ENCODE results near the gene C2orf92.

Gene C2orf92

GRCh38 chr2:97656905-97657587 lies 12.5 kb upstream of the C2orf92 start:
- peaks cover 64 to 68% of the 10 kb centered on the region in 2 experiments for H3K36me3 ChIP-seq (ENCODE audit: control insufficient read depth in 1 of 2, insufficient read depth in 2 of 2, low read depth in 1 of 2, low read length in 2 of 2)
- H2BK12ac ChIP-seq (ENCODE audit: low read length in 2 of 2) = no peak overlapping the region
- no peak overlapping the region for H3K14ac ChIP-seq (ENCODE audit: low read length in 2 of 2)
- no peak for DNase-seq
- H4K8ac ChIP-seq (ENCODE audit: low read length) = no peak overlapping the region
- H3K4me3 ChIP-seq (ENCODE audit: insufficient read depth in 1 of 2, low read depth in 1 of 2, low read length in 2 of 2) = no peak overlapping the region
- no peak overlapping the region for H3K23ac ChIP-seq (ENCODE audit: low read length in 2 of 2)
- no peak overlapping the region for H3K4ac ChIP-seq (ENCODE audit: low read depth in 1 of 2, low read length in 2 of 2)
- H2BK120ac ChIP-seq (ENCODE audit: low read depth, low read length) = no peak overlapping the region
- H3K9ac ChIP-seq (ENCODE audit: low read length) = no peak overlapping the region
- no peaks in the 10 kb centered on the region for H3K27me3 ChIP-seq (ENCODE audit: control insufficient read depth in 1 of 2, insufficient read depth in 1 of 2, low read length in 2 of 2)
- no peak overlapping the region for H3K27ac ChIP-seq (ENCODE audit: low read length, poor library complexity, severe bottlenecking)
- H2BK15ac ChIP-seq (ENCODE audit: low read depth, poor library complexity, severe bottlenecking) = no peak overlapping the region
- H3K4me2 ChIP-seq (ENCODE audit: low read length, poor library complexity, severe bottlenecking) = no peak overlapping the region
- WGBS = 91% methylated on average over 15 of the region's 15 CpGs
- H3K4me1 ChIP-seq (ENCODE audit: control insufficient read depth, insufficient read depth, low read depth, low read length) = peaks cover 21% of the 10 kb centered on the region
- no peak overlapping the region for H3K18ac ChIP-seq (ENCODE audit: low read depth in 1 of 2, low read length in 2 of 2)
- H2AFZ ChIP-seq (ENCODE audit: low read depth, low read length) = no peak overlapping the region
- H3K79me1 ChIP-seq (replicated peaks; ENCODE audit: low read length, poor library complexity, severe bottlenecking) = peaks cover 25% of the 10 kb centered on the region
- no peak overlapping the region for H2AK5ac ChIP-seq (ENCODE audit: low read length, severe bottlenecking)
- H3K9me3 ChIP-seq (ENCODE audit: control insufficient read depth, low read length) = peaks cover 18% of the 10 kb centered on the region
- no peak overlapping the region for H2BK5ac ChIP-seq (ENCODE audit: low read depth, low read length, poor library complexity, severe bottlenecking)
- no peak overlapping the region for H4K91ac ChIP-seq (ENCODE audit: low read length)

- Histone ChIP-seq H2AK5ac (ENCODE audit: low read length, severe bottlenecking) (no peak overlapping the region), H2BK12ac (ENCODE audit: low read length in 2 of 2) (no peak overlapping the region), H4K8ac (ENCODE audit: low read length) (no peak overlapping the region), H3K4me1 (ENCODE audit: control insufficient read depth, insufficient read depth, low read depth, low read length) (peaks cover 25% of the 10 kb centered on the region), H3K27me3 (ENCODE audit: control insufficient read depth in 1 of 2, insufficient read depth in 1 of 2, low read length in 2 of 2) (no peaks in the 10 kb centered on the region), H3K27ac (ENCODE audit: low read length, poor library complexity, severe bottlenecking) (no peak overlapping the region), H2BK5ac (ENCODE audit: low read depth, low read length, poor library complexity, severe bottlenecking) (no peak overlapping the region), H3K14ac (ENCODE audit: low read length in 2 of 2) (no peak overlapping the region), H2AFZ (ENCODE audit: low read depth, low read length) (no peak overlapping the region), H3K23ac (ENCODE audit: low read length in 2 of 2) (no peak overlapping the region), H3K4me3 (ENCODE audit: insufficient read depth in 1 of 2, low read depth in 1 of 2, low read length in 2 of 2) (no peak overlapping the region), H2BK120ac (ENCODE audit: low read depth, low read length) (no peak overlapping the region), H3K9me3 (ENCODE audit: control insufficient read depth, low read length) (peaks cover 17% of the 10 kb centered on the region), H3K4ac (ENCODE audit: low read depth in 1 of 2, low read length in 2 of 2) (no peak overlapping the region), H3K36me3 (ENCODE audit: control insufficient read depth in 1 of 2, insufficient read depth in 2 of 2, low read depth in 1 of 2, low read length in 2 of 2) (peaks cover 62 to 64% of the 10 kb centered on the region in 2 experiments), H2BK15ac (ENCODE audit: low read depth, poor library complexity, severe bottlenecking) (no peak overlapping the region), H4K91ac (ENCODE audit: low read length) (no peak overlapping the region), H3K79me1 (replicated peaks; ENCODE audit: low read length, poor library complexity, severe bottlenecking) (peaks cover 25% of the 10 kb centered on the region), H3K18ac (ENCODE audit: low read depth in 1 of 2, low read length in 2 of 2) (no peak overlapping the region), H3K9ac (ENCODE audit: low read length) (no peak overlapping the region), H3K4me2 (ENCODE audit: low read length, poor library complexity, severe bottlenecking) (no peak overlapping the region)
- WGBS = 98% methylated on average over 36 of the region's 37 CpGs
- DNase-seq = no peak
These were observed 11.4 kb upstream of the C2orf92 start for GRCh38 chr2:97657986-97658690.

DNA sequence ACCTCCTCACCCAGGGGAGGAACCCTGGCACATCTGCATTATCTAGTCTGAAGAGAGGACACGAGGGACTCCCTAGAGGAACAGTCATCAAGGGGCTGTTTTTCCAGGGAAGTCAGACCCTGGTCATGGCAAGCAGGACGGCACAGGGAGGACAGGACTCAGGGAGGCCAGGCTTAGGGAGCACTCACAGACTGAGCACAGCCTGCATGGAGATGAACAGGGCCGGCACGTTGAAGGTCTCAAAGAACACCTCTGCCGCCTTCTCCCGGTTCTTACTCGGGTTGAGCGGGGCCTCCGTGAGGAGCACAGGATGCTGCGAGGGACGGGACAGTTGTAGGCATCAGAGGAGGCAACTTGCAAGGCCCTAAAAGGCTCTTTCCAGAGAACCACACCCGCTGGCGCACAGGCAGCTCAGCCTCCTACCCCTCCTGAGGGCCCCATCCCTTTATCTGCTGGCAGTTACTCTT lies 10.8 kb upstream of the C2orf92 start:
- no peaks in the 10 kb centered on the region for H3K27me3 ChIP-seq (ENCODE audit: control insufficient read depth in 1 of 2, insufficient read depth in 1 of 2, low read length in 2 of 2)
- no peak overlapping the region for H3K9ac ChIP-seq (ENCODE audit: low read length)
- DNase-seq = no peak
- no peak overlapping the region for H2AK5ac ChIP-seq (ENCODE audit: low read length, severe bottlenecking)
- no peak overlapping the region for H3K4me3 ChIP-seq (ENCODE audit: insufficient read depth in 1 of 2, low read depth in 1 of 2, low read length in 2 of 2)
- WGBS = 97% methylated on average over 11 of the region's 13 CpGs
- H2BK15ac ChIP-seq (ENCODE audit: low read depth, poor library complexity, severe bottlenecking) = no peak overlapping the region
- H3K14ac ChIP-seq (ENCODE audit: low read length in 2 of 2) = no peak overlapping the region
- no peak overlapping the region for H2BK120ac ChIP-seq (ENCODE audit: low read depth, low read length)
- H4K91ac ChIP-seq (ENCODE audit: low read length) = no peak overlapping the region
- H3K36me3 ChIP-seq (ENCODE audit: control insufficient read depth in 1 of 2, insufficient read depth in 2 of 2, low read depth in 1 of 2, low read length in 2 of 2) = peaks cover 56 to 64% of the 10 kb centered on the region in 2 experiments
- H2BK12ac ChIP-seq (ENCODE audit: low read length in 2 of 2) = no peak overlapping the region
- peaks cover 25% of the 10 kb centered on the region for H3K4me1 ChIP-seq (ENCODE audit: control insufficient read depth, insufficient read depth, low read depth, low read length)
- H3K18ac ChIP-seq (ENCODE audit: low read depth in 1 of 2, low read length in 2 of 2) = no peak overlapping the region
- no peak overlapping the region for H2BK5ac ChIP-seq (ENCODE audit: low read depth, low read length, poor library complexity, severe bottlenecking)
- H3K79me1 ChIP-seq (replicated peaks; ENCODE audit: low read length, poor library complexity, severe bottlenecking) = peaks cover 25% of the 10 kb centered on the region
- peaks cover 11% of the 10 kb centered on the region for H3K9me3 ChIP-seq (ENCODE audit: control insufficient read depth, low read length)
- no peak overlapping the region for H3K23ac ChIP-seq (ENCODE audit: low read length in 2 of 2)
- H3K27ac ChIP-seq (ENCODE audit: low read length, poor library complexity, severe bottlenecking) = no peak overlapping the region
- H3K4me2 ChIP-seq (ENCODE audit: low read length, poor library complexity, severe bottlenecking) = no peak overlapping the region
- no peak overlapping the region for H4K8ac ChIP-seq (ENCODE audit: low read length)
- H3K4ac ChIP-seq (ENCODE audit: low read depth in 1 of 2, low read length in 2 of 2) = no peak overlapping the region
- no peak overlapping the region for H2AFZ ChIP-seq (ENCODE audit: low read depth, low read length)

- DNase-seq = no peak
- Histone ChIP-seq H2BK120ac (ENCODE audit: low read depth, low read length) (no peak overlapping the region), H3K4me3 (ENCODE audit: insufficient read depth in 1 of 2, low read depth in 1 of 2, low read length in 2 of 2) (no peak overlapping the region), H3K23ac (ENCODE audit: low read length in 2 of 2) (no peak overlapping the region), H3K27me3 (ENCODE audit: control insufficient read depth in 1 of 2, insufficient read depth in 1 of 2, low read length in 2 of 2) (no peaks in the 10 kb centered on the region), H3K4ac (ENCODE audit: low read depth in 1 of 2, low read length in 2 of 2) (no peak overlapping the region), H2BK12ac (ENCODE audit: low read length in 2 of 2) (no peak overlapping the region), H2BK5ac (ENCODE audit: low read depth, low read length, poor library complexity, severe bottlenecking) (no peak overlapping the region), H3K9ac (ENCODE audit: low read length) (no peak overlapping the region), H3K9me3 (ENCODE audit: control insufficient read depth, low read length) (peaks cover 4% of the 10 kb centered on the region), H3K14ac (ENCODE audit: low read length in 2 of 2) (no peak overlapping the region), H3K36me3 (ENCODE audit: control insufficient read depth in 1 of 2, insufficient read depth in 2 of 2, low read depth in 1 of 2, low read length in 2 of 2) (peaks cover 49 to 59% of the 10 kb centered on the region in 2 experiments), H3K4me2 (ENCODE audit: low read length, poor library complexity, severe bottlenecking) (no peak overlapping the region), H3K18ac (ENCODE audit: low read depth in 1 of 2, low read length in 2 of 2) (no peak overlapping the region), H2AFZ (ENCODE audit: low read depth, low read length) (no peak overlapping the region), H2BK15ac (ENCODE audit: low read depth, poor library complexity, severe bottlenecking) (no peak overlapping the region), H4K8ac (ENCODE audit: low read length) (peak overlapping the region; percentile 12), H3K4me1 (ENCODE audit: control insufficient read depth, insufficient read depth, low read depth, low read length) (peaks cover 25% of the 10 kb centered on the region), H2AK5ac (ENCODE audit: low read length, severe bottlenecking) (no peak overlapping the region), H4K91ac (ENCODE audit: low read length) (no peak overlapping the region), H3K79me1 (replicated peaks; ENCODE audit: low read length, poor library complexity, severe bottlenecking) (peaks cover 25% of the 10 kb centered on the region), H3K27ac (ENCODE audit: low read length, poor library complexity, severe bottlenecking) (no peak overlapping the region)
- 96% methylated on average over 29 of the region's 29 CpGs for WGBS
These were observed 10.1 kb upstream of the C2orf92 start for GRCh38 chr2:97659256-97660043.
